ENCODE results near the gene MBNL1.

GRCh38 chr3:152281133-152281713 is 12.5 kb downstream of the MBNL1 start:
- no peak for TF ChIP-seq CTCF (IDR thresholded peaks at IDR 0.05)
- TF ChIP-seq POLR2A (IDR thresholded peaks at IDR 0.05): no peak
